ENCODE measurements around the gene CCDC71L.

- TF ChIP-seq CTCF (IDR thresholded peaks at IDR 0.05; ENCODE audit: poor library complexity, severe bottlenecking) (no peak), POLR2AphosphoS5 (IDR thresholded peaks at IDR 0.05) (no peak), EP300 (conservative IDR thresholded peaks at IDR 0.05; ENCODE audit: poor library complexity, severe bottlenecking) (no peak), SMC3 (conservative IDR thresholded peaks at IDR 0.05; ENCODE audit: poor library complexity) (no peak), TAF1 (IDR thresholded peaks at IDR 0.05; ENCODE audit: low read depth) (no peak), REST (IDR thresholded peaks at IDR 0.05; ENCODE audit: borderline replicate concordance) (no peak), EZH2 (IDR thresholded peaks at IDR 0.05; ENCODE audit: borderline replicate concordance, insufficient read depth, low read length, poor library complexity, severe bottlenecking) (no peak), RAD21 (conservative IDR thresholded peaks at IDR 0.05) (no peak), MXI1 (conservative IDR thresholded peaks at IDR 0.05; ENCODE audit: poor library complexity, severe bottlenecking) (no peak)
Measured at GRCh38 chr7:106612432-106612831, 48.5 kb downstream of the CCDC71L start.
